GM08714 (cell line): ENCODE data around the gene CD36.

Experiments
- H3K4me3 ChIP-seq: fragments of 200-500 bp; sonication (Bioruptor generic); 2 replicates; pipeline ENCODE4 v1.5.1; 2014; ENCODE audit warnings: mild to moderate bottlenecking, low read length, inconsistent platforms
- ZNF274 ChIP-seq: IDR thresholded peaks from 2 replicates; pipeline ENCODE4 v1.6.1; 2012; ENCODE audit warnings: mild to moderate bottlenecking, low read depth, low read length

CD36 gene

GRCh38 chr7:80637911-80638765 lies at the start of gene CD36:
TSS of gene CD36 (plus strand) at chr7:80638642. CDS start at chr7:80646741, 8,099 bp downstream.
- no peak within 1 kb of the TSS for H3K4me3 ChIP-seq

GRCh38 chr7:80589631-80590030 lies 48.8 kb upstream of the CD36 start:
- TF ChIP-seq ZNF274: no peak
- no peak overlapping the region for H3K4me3 ChIP-seq

More at GRCh38 chr7:80637911-80638765, at the start of gene CD36:
- TF ChIP-seq ZNF274: no peak

GRCh38 chr7:80591654-80592053 lies 46.8 kb upstream of the CD36 start:
- H3K4me3 ChIP-seq: no peak overlapping the region
- no peak for TF ChIP-seq ZNF274

GRCh38 chr7:80593869-80594586 lies 44.4 kb upstream of the CD36 start:
- TF ChIP-seq ZNF274: no peak
- no peak overlapping the region for H3K4me3 ChIP-seq

GRCh38 chr7:80596933-80597517 lies 41.4 kb upstream of the CD36 start:
- no peak overlapping the region for H3K4me3 ChIP-seq
- TF ChIP-seq ZNF274: no peak

- no peak overlapping the region for H3K4me3 ChIP-seq
- TF ChIP-seq ZNF274: no peak
Observed at GRCh38 chr7:80597875-80598274, 40.6 kb upstream of the CD36 start.

GRCh38 chr7:80600046-80600445 lies 38.4 kb upstream of the CD36 start:
- H3K4me3 ChIP-seq: no peak overlapping the region
- TF ChIP-seq ZNF274: no peak

GRCh38 chr7:80601999-80602398 lies 36.4 kb upstream of the CD36 start:
- no peak overlapping the region for H3K4me3 ChIP-seq
- TF ChIP-seq ZNF274: no peak

GRCh38 chr7:80603940-80604339 lies 34.5 kb upstream of the CD36 start:
- H3K4me3 ChIP-seq: no peak overlapping the region
- no peak for TF ChIP-seq ZNF274

GRCh38 chr7:80604436-80604835 lies 34.0 kb upstream of the CD36 start:
- no peak for TF ChIP-seq ZNF274

GRCh38 chr7:80607136-80607535 lies 31.3 kb upstream of the CD36 start:
- H3K4me3 ChIP-seq: no peak overlapping the region
- no peak for TF ChIP-seq ZNF274

More at GRCh38 chr7:80604436-80604835, 34.0 kb upstream of the CD36 start:
- H3K4me3 ChIP-seq: no peak overlapping the region

- no peak for TF ChIP-seq ZNF274
- H3K4me3 ChIP-seq: no peak overlapping the region
Observed at GRCh38 chr7:80608336-80608735, 30.1 kb upstream of the CD36 start.

GRCh38 chr7:80609751-80610150 lies 28.7 kb upstream of the CD36 start:
- no peak overlapping the region for H3K4me3 ChIP-seq
- TF ChIP-seq ZNF274: no peak

GRCh38 chr7:80611353-80611752 lies 27.1 kb upstream of the CD36 start:
- no peak for TF ChIP-seq ZNF274
- no peak overlapping the region for H3K4me3 ChIP-seq

GRCh38 chr7:80611779-80612178 lies 26.7 kb upstream of the CD36 start:
- no peak overlapping the region for H3K4me3 ChIP-seq
- TF ChIP-seq ZNF274: no peak
